IPS-18a (cell line): ENCODE measurements around the gene NEUROD4.

Experiments
- H3K27ac ChIP-seq: one replicate; pipeline ENCODE4 v1.5.1; 2013; ENCODE audit warnings: low read length
- H3K27me3 ChIP-seq: one replicate; pipeline ENCODE4 v1.6.1; 2013; ENCODE audit warnings: mild to moderate bottlenecking, low read length; ENCODE audit not compliant: control insufficient read depth, insufficient read depth
- H3K36me3 ChIP-seq: one replicate; pipeline ENCODE4 v1.6.1; 2013; ENCODE audit warnings: low read depth, low read length; ENCODE audit not compliant: control insufficient read depth
- H3K4me1 ChIP-seq: one replicate; pipeline ENCODE4 v1.6.1; 2013; ENCODE audit warnings: low read depth, low read length; ENCODE audit not compliant: control insufficient read depth
- H3K4me3 ChIP-seq: one replicate; pipeline ENCODE4 v1.5.1; 2013; ENCODE audit warnings: low read length
- H3K9ac ChIP-seq: one replicate; pipeline ENCODE4 v1.6.1; 2013; ENCODE audit warnings: mild to moderate bottlenecking, low read length, moderate library complexity
- H3K9me3 ChIP-seq: one replicate; pipeline ENCODE4 v1.6.1; 2013; ENCODE audit warnings: low read depth, low read length; ENCODE audit not compliant: control insufficient read depth

NEUROD4 gene

GRCh38 chr12:55039395-55040354, 19.9 kb downstream of the NEUROD4 start:
- H3K27me3 ChIP-seq = no peaks in the 10 kb centered on the region
- no peaks in the 10 kb centered on the region for H3K36me3 ChIP-seq
- H3K4me3 ChIP-seq = no peak overlapping the region
- H3K4me1 ChIP-seq = peaks cover 5% of the 10 kb centered on the region
- H3K9ac ChIP-seq = no peak overlapping the region
- no peaks in the 10 kb centered on the region for H3K9me3 ChIP-seq
- no peak overlapping the region for H3K27ac ChIP-seq

- Histone ChIP-seq H3K9ac (no peak overlapping the region), H3K9me3 (no peaks in the 10 kb centered on the region), H3K4me1 (peaks cover 7% of the 10 kb centered on the region), H3K36me3 (no peaks in the 10 kb centered on the region), H3K4me3 (no peak overlapping the region), H3K27ac (no peak overlapping the region), H3K27me3 (no peaks in the 10 kb centered on the region)
These were observed 21.7 kb downstream of the NEUROD4 start for GRCh38 chr12:55041345-55042055.

GRCh38 chr12:55043542-55043941, 23.8 kb downstream of the NEUROD4 start:
- Histone ChIP-seq H3K9ac (no peak overlapping the region), H3K27ac (no peak overlapping the region), H3K9me3 (no peaks in the 10 kb centered on the region), H3K4me3 (no peak overlapping the region), H3K4me1 (peaks cover 7% of the 10 kb centered on the region), H3K36me3 (no peaks in the 10 kb centered on the region), H3K27me3 (no peaks in the 10 kb centered on the region)

GRCh38 chr12:55044135-55044534, 24.4 kb downstream of the NEUROD4 start:
- H3K36me3 ChIP-seq = no peaks in the 10 kb centered on the region
- no peak overlapping the region for H3K4me3 ChIP-seq
- peaks cover 7% of the 10 kb centered on the region for H3K4me1 ChIP-seq
- no peaks in the 10 kb centered on the region for H3K27me3 ChIP-seq
- H3K9me3 ChIP-seq = no peaks in the 10 kb centered on the region
- H3K9ac ChIP-seq = no peak overlapping the region
- no peak overlapping the region for H3K27ac ChIP-seq

- Histone ChIP-seq H3K9ac (no peak overlapping the region), H3K27me3 (no peaks in the 10 kb centered on the region)
These were observed 29.9 kb downstream of the NEUROD4 start for GRCh38 chr12:55049676-55050075.

GRCh38 chr12:55051197-55051947, 31.6 kb downstream of the NEUROD4 start:
- Histone ChIP-seq H3K27me3 (no peaks in the 10 kb centered on the region), H3K9ac (no peak overlapping the region), H3K36me3 (no peaks in the 10 kb centered on the region), H3K4me3 (no peak overlapping the region), H3K27ac (no peak overlapping the region), H3K9me3 (no peaks in the 10 kb centered on the region), H3K4me1 (no peaks in the 10 kb centered on the region)

More at GRCh38 chr12:55049676-55050075, 29.9 kb downstream of the NEUROD4 start:
- H3K36me3 ChIP-seq = no peaks in the 10 kb centered on the region
- no peaks in the 10 kb centered on the region for H3K9me3 ChIP-seq
- H3K4me3 ChIP-seq = no peak overlapping the region
- peaks cover 2% of the 10 kb centered on the region for H3K4me1 ChIP-seq
- H3K27ac ChIP-seq = no peak overlapping the region

GRCh38 chr12:55057481-55057880, 37.7 kb downstream of the NEUROD4 start:
- Histone ChIP-seq H3K9ac (no peak overlapping the region), H3K9me3 (no peaks in the 10 kb centered on the region), H3K27me3 (no peaks in the 10 kb centered on the region), H3K4me3 (no peak overlapping the region), H3K27ac (no peak overlapping the region), H3K4me1 (peaks cover 11% of the 10 kb centered on the region), H3K36me3 (no peaks in the 10 kb centered on the region)

GRCh38 chr12:55058082-55058481, 38.3 kb downstream of the NEUROD4 start:
- Histone ChIP-seq H3K27ac (no peak overlapping the region), H3K36me3 (no peaks in the 10 kb centered on the region), H3K9me3 (no peaks in the 10 kb centered on the region), H3K27me3 (no peaks in the 10 kb centered on the region), H3K4me1 (peaks cover 11% of the 10 kb centered on the region), H3K4me3 (no peak overlapping the region), H3K9ac (no peak overlapping the region)

GRCh38 chr12:55058776-55059175, 39.0 kb downstream of the NEUROD4 start:
- peaks cover 11% of the 10 kb centered on the region for H3K4me1 ChIP-seq
- no peaks in the 10 kb centered on the region for H3K9me3 ChIP-seq
- no peaks in the 10 kb centered on the region for H3K27me3 ChIP-seq
- no peak overlapping the region for H3K4me3 ChIP-seq
- no peak overlapping the region for H3K9ac ChIP-seq
- H3K36me3 ChIP-seq = no peaks in the 10 kb centered on the region
- H3K27ac ChIP-seq = no peak overlapping the region

- H3K4me1 ChIP-seq = peaks cover 11% of the 10 kb centered on the region
- H3K9me3 ChIP-seq = no peaks in the 10 kb centered on the region
- no peak overlapping the region for H3K4me3 ChIP-seq
- H3K9ac ChIP-seq = no peak overlapping the region
- H3K27me3 ChIP-seq = no peaks in the 10 kb centered on the region
- H3K36me3 ChIP-seq = no peaks in the 10 kb centered on the region
- H3K27ac ChIP-seq = no peak overlapping the region
These were observed 40.7 kb downstream of the NEUROD4 start for GRCh38 chr12:55060470-55060869.

- H3K36me3 ChIP-seq = no peaks in the 10 kb centered on the region
- no peak overlapping the region for H3K4me3 ChIP-seq
- H3K4me1 ChIP-seq = peaks cover 11% of the 10 kb centered on the region
- H3K9ac ChIP-seq = no peak overlapping the region
- H3K27ac ChIP-seq = no peak overlapping the region
- no peaks in the 10 kb centered on the region for H3K9me3 ChIP-seq
- no peaks in the 10 kb centered on the region for H3K27me3 ChIP-seq
These were observed 41.2 kb downstream of the NEUROD4 start for GRCh38 chr12:55061024-55061423.
